ENCODE results near the gene ZNF70.

The ZNF70 gene

DNA sequence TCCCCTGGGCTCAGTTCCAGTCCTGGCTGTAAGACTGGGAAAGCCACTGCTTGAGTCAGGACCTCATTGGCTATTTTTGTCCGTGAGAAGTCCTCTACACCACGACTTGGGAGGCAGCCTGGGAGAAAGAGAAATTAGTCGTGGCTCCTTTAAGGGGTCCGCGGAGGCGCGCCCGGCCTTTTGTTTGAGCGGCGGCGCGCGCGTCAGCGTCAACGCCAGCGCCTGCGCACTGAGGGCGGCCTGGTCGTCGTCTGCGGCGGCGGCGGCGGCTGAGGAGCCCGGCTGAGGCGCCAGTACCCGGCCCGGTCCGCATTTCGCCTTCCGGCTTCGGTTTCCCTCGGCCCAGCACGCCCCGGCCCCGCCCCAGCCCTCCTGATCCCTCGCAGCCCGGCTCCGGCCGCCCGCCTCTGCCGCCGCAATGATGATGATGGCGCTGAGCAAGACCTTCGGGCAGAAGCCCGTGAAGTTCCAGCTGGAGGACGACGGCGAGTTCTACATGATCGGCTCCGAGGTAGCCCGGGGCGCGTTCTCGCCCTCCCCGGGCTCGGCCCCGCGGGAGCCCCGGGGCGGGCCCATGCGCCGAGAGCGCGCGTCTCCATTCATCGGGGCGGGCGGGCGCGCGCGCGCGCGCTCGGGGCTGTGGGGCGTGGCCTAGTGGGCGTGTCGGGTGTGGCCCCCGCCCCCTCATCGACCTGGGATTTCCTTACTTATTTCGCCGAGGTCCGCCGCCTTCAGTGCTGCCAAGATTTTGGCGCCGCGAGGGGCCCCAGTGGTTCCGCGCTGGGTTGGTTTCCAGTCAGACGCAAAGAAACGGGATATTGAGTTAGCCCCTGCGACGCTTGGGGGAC, 36.1 kb upstream of the ZNF70 start, which contains the start of gene SMARCB1:
Gene SMARCB1 (plus strand): TSS at position 215 of the 848 bp plus-strand sequence. CDS start 204 bp downstream, at position 419.
- H3K79me2 ChIP-seq (ENCODE audit: low read length), result peaks cover 47% of the 10 kb centered on the region
- peak within 1 kb of the TSS; percentile 77 for H3K4me3 ChIP-seq (ENCODE audit: low read length)
- no peaks in the 10 kb centered on the region for H3K9me2 ChIP-seq (replicated peaks; ENCODE audit: insufficient read depth, low read length)
- H3K27me3 ChIP-seq (replicated peaks; ENCODE audit: insufficient read depth, low read length), result no peaks in the 10 kb centered on the region
- peak within 1 kb of the TSS; percentile 69 for H2AFZ ChIP-seq (ENCODE audit: low read length)
- peaks cover 15% of the 10 kb centered on the region for H3F3A ChIP-seq (ENCODE audit: insufficient read depth, low read length)
- H3K9me3 ChIP-seq (replicated peaks; ENCODE audit: insufficient read depth, low read length), result no peaks in the 10 kb centered on the region
- no peaks in the 10 kb centered on the region for H3K36me3 ChIP-seq (replicated peaks; ENCODE audit: insufficient read depth, low read length)
- DNase-seq, result peak; percentile 89
- H4K20me1 ChIP-seq (ENCODE audit: insufficient read depth, low read length), result no peaks in the 10 kb centered on the region
- H3K27ac ChIP-seq (ENCODE audit: low read length), result peak within 1 kb of the TSS; percentile 95
- TF ChIP-seq, protein P1, sequence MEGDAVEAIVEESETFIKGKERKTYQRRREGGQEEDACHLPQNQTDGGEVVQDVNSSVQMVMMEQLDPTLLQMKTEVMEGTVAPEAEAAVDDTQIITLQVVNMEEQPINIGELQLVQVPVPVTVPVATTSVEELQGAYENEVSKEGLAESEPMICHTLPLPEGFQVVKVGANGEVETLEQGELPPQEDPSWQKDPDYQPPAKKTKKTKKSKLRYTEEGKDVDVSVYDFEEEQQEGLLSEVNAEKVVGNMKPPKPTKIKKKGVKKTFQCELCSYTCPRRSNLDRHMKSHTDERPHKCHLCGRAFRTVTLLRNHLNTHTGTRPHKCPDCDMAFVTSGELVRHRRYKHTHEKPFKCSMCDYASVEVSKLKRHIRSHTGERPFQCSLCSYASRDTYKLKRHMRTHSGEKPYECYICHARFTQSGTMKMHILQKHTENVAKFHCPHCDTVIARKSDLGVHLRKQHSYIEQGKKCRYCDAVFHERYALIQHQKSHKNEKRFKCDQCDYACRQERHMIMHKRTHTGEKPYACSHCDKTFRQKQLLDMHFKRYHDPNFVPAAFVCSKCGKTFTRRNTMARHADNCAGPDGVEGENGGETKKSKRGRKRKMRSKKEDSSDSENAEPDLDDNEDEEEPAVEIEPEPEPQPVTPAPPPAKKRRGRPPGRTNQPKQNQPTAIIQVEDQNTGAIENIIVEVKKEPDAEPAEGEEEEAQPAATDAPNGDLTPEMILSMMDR (IDR thresholded peaks at IDR 0.05; ENCODE audit: low read length), result no peak
- TF ChIP-seq EZH2 (optimal IDR thresholded peaks at IDR 0.05; ENCODE audit: low read depth, low read length) (no peak), EZH2phosphoT487 (IDR thresholded peaks at IDR 0.05; ENCODE audit: low read length) (no peak)
- peaks cover 18% of the 10 kb centered on the region; the same call in 1 of the 2 replicates for H3K4me1 ChIP-seq (ENCODE audit: low read length)
- peak within 1 kb of the TSS; percentile 99 for H3K9ac ChIP-seq (ENCODE audit: low read length)
- peak within 1 kb of the TSS; percentile 100 for H3K4me2 ChIP-seq (ENCODE audit: low read depth, low read length)

DNA sequence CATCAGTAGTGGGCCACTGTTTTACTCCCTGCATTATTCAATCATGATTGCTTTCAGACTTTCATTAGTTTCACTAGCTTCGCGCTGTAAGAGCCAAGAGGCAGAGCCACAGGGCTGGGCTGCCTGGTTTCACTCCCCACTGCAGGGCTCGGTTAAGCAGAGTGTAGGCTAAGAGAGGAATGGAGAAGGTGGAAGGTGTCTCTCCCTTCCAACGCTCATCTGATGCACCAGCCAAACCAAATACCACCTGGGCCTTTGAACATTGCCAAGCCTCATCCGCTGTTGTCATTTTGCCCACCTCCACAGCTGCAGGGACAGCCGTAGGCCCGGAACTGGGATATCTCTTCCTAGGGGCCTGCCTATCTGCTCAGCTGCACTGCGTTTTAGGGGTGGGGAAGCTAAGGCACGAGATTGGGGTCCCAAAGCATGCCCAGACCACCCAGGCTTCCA, 35.4 kb upstream of the ZNF70 start:
- H3K4me1 ChIP-seq (ENCODE audit: low read length), result peaks cover 18% of the 10 kb centered on the region; the same call in 1 of the 2 replicates
- H4K20me1 ChIP-seq (ENCODE audit: insufficient read depth, low read length), result no peaks in the 10 kb centered on the region
- TF ChIP-seq, protein P1 (IDR thresholded peaks at IDR 0.05; ENCODE audit: low read length), result no peak
- TF ChIP-seq EZH2phosphoT487 (IDR thresholded peaks at IDR 0.05; ENCODE audit: low read length) (no peak), EZH2 (optimal IDR thresholded peaks at IDR 0.05; ENCODE audit: low read depth, low read length) (no peak)
- H3K79me2 ChIP-seq (ENCODE audit: low read length), result peaks cover 40% of the 10 kb centered on the region
- H3K4me2 ChIP-seq (ENCODE audit: low read depth, low read length), result peak overlapping the region; percentile 100
- no peaks in the 10 kb centered on the region for H3K27me3 ChIP-seq (replicated peaks; ENCODE audit: insufficient read depth, low read length)
- H3K9me3 ChIP-seq (replicated peaks; ENCODE audit: insufficient read depth, low read length), result no peaks in the 10 kb centered on the region
- peak overlapping the region; percentile 95 for H3K27ac ChIP-seq (ENCODE audit: low read length)
- peaks cover 15% of the 10 kb centered on the region for H3F3A ChIP-seq (ENCODE audit: insufficient read depth, low read length)
- H3K9me2 ChIP-seq (replicated peaks; ENCODE audit: insufficient read depth, low read length), result no peaks in the 10 kb centered on the region
- peak overlapping the region; percentile 69 for H2AFZ ChIP-seq (ENCODE audit: low read length)
- peak overlapping the region; percentile 99 for H3K9ac ChIP-seq (ENCODE audit: low read length)
- peak; percentile 70 for DNase-seq
- H3K4me3 ChIP-seq (ENCODE audit: low read length), result peak overlapping the region; percentile 77
- H3K36me3 ChIP-seq (replicated peaks; ENCODE audit: insufficient read depth, low read length), result no peaks in the 10 kb centered on the region

DNA sequence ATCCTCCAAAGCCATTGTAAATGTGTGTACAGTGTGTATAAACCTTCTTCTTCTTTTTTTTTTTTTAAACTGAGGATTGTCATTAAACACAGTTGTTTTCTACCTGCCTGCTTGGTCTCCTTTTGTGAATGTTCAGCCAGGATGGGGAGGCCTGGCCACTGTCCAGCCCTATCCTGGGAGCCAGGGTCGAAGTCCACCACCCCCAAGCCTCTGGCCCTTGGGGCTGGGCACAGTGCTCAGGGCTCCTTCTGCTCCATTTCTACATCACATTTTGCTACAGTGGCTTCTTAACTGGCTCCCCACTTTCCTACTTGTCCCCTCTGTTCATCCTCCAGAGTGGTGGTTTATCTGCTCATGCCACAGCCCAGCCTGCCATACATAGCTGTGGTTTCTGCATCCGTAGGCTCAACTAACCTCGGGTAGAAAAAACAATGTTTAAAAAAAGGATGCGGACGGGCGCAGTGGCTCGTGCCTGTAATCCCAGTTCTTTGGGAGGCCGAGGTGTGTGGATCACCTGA, 33.4 kb upstream of the ZNF70 start:
- Histone ChIP-seq H4K20me1 (ENCODE audit: insufficient read depth, low read length) (no peaks in the 10 kb centered on the region), H3K27me3 (replicated peaks; ENCODE audit: insufficient read depth, low read length) (no peaks in the 10 kb centered on the region), H3K9me3 (replicated peaks; ENCODE audit: insufficient read depth, low read length) (no peaks in the 10 kb centered on the region), H3K9ac (ENCODE audit: low read length) (no peak overlapping the region), H3K79me2 (ENCODE audit: low read length) (peaks cover 20% of the 10 kb centered on the region), H3K4me1 (ENCODE audit: low read length) (peaks cover 18% of the 10 kb centered on the region; the same call in 1 of the 2 replicates), H3K27ac (ENCODE audit: low read length) (no peak overlapping the region), H3K36me3 (replicated peaks; ENCODE audit: insufficient read depth, low read length) (no peaks in the 10 kb centered on the region), H3F3A (ENCODE audit: insufficient read depth, low read length) (peaks cover 15% of the 10 kb centered on the region), H3K9me2 (replicated peaks; ENCODE audit: insufficient read depth, low read length) (no peaks in the 10 kb centered on the region), H3K4me3 (ENCODE audit: low read length) (no peak overlapping the region), H2AFZ (ENCODE audit: low read length) (no peak overlapping the region), H3K4me2 (ENCODE audit: low read depth, low read length) (no peak overlapping the region)
- TF ChIP-seq EZH2 (optimal IDR thresholded peaks at IDR 0.05; ENCODE audit: low read depth, low read length) (no peak), EZH2phosphoT487 (IDR thresholded peaks at IDR 0.05; ENCODE audit: low read length) (no peak)
- DNase-seq, result no peak
